DOHH2 (cell line): ENCODE measurements around the gene POLA2.

Experiments
- EZH2phosphoT487 ChIP-seq: fragments of 200-600 bp; sonication (generic); IDR thresholded peaks from 2 replicates; pipeline ENCODE4 v1.6.1; 2017; ENCODE audit warnings: borderline replicate concordance, mild to moderate bottlenecking, antibody characterized with exemption, low read length, moderate library complexity, mixed read lengths
- TF ChIP-seq, protein P1 (sequence below): fragments of 200-600 bp; sonication (generic); IDR thresholded peaks from one replicate; pipeline ENCODE4 v1.5.1; 2014; ENCODE audit warnings: antibody characterized with exemption, mild to moderate bottlenecking, low read depth, low read length; ENCODE audit not compliant: poor library complexity, severe bottlenecking

DNA sequence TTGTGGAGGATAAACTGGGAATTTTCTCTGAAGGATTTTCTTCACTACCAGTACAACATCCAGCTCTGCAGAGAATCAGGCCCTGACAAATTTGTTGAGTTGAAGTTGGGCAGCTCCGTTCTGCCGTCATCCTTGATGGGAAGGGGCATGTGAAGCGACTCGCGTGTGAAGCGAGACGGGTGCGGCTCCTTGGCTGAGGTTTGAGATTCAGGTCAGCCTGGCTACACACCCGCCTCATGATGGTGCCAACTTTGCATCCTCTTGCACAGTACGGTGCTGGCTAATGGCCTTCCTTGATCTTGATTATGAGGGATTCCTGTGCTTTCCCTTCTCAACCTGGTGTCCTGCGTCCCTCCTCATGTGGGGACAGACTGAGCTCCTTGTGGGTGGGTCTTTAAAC, 33.2 kb downstream of the POLA2 start:
- TF ChIP-seq, protein P1, sequence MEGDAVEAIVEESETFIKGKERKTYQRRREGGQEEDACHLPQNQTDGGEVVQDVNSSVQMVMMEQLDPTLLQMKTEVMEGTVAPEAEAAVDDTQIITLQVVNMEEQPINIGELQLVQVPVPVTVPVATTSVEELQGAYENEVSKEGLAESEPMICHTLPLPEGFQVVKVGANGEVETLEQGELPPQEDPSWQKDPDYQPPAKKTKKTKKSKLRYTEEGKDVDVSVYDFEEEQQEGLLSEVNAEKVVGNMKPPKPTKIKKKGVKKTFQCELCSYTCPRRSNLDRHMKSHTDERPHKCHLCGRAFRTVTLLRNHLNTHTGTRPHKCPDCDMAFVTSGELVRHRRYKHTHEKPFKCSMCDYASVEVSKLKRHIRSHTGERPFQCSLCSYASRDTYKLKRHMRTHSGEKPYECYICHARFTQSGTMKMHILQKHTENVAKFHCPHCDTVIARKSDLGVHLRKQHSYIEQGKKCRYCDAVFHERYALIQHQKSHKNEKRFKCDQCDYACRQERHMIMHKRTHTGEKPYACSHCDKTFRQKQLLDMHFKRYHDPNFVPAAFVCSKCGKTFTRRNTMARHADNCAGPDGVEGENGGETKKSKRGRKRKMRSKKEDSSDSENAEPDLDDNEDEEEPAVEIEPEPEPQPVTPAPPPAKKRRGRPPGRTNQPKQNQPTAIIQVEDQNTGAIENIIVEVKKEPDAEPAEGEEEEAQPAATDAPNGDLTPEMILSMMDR: no peak
- TF ChIP-seq EZH2phosphoT487: no peak
